ENCODE data around the gene RTF1.

Gene RTF1

DNA sequence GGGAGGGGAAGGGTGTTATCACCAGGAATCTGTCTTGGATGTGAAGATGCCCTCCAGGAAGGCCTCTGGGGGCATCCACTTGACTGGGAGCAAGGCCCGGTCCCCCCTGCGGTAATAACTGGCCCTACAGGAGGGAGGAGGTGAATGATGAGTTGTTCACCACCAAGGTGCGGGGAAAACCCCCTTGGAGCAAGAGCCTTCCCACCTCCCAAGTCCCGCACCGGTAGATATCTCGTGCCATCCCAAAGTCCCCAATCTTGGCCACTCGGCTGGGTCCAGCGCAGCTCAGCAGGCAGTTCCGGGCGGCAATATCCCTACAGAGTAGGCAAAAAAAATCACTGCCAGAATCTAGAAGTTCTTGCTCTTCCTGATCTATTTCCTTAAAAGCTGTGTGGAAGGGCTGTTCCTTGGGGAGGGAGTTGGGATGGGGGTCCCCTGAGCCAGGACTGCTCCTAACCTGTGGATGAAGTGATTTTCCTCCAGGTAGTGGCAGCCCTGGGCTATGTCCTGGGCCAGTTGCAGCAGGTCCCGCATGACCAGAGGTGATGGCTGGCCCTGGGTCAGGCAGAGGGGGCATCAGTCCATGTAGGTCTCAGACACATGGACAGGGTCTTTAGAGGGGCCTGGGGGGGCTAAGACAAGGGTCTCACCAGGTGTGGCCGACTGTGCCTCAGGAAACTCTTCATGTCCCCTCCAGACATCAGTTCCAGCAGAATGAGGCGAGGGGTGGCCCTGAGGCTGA is 88.0 kb downstream of the RTF1 start:
- Histone ChIP-seq H3K4me1 (ENCODE audit: control insufficient read depth, insufficient read depth, low read length) (no peaks in the 10 kb centered on the region), H3K36me3 (ENCODE audit: control insufficient read depth, insufficient read depth, low read length) (no peaks in the 10 kb centered on the region), H3K27me3 (ENCODE audit: control insufficient read depth, insufficient read depth, low read length) (peaks cover 8% of the 10 kb centered on the region), H3K27ac (ENCODE audit: low read depth, low read length) (no peak overlapping the region), H3K4me3 (ENCODE audit: low read length) (no peak overlapping the region), H3K9ac (ENCODE audit: low read length) (no peak overlapping the region)

DNA sequence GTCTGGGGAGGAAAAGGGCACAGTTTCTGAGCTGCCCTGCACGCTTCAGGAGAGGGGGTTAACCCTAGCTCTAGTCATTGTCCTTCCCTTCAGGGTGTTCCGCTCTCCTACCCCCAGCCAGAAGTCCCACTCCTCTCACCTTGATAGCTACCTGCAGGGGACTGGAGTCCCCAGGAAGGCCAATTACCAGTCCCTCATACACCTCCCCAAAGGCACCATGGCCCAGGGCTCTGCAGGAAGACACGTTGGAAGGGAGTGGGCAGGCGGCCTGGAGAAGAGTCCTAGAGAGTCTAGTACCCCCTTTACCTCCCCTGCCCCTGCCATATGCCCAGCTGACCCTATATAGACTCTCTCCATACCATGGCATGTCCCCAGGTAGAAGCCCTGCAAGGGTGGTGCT is 88.9 kb downstream of the RTF1 start:
- H3K4me1 ChIP-seq (ENCODE audit: control insufficient read depth, insufficient read depth, low read length), result no peaks in the 10 kb centered on the region
- no peak overlapping the region for H3K9ac ChIP-seq (ENCODE audit: low read length)
- no peak overlapping the region for H3K27ac ChIP-seq (ENCODE audit: low read depth, low read length)
- H3K4me3 ChIP-seq (ENCODE audit: low read length), result no peak overlapping the region
- no peaks in the 10 kb centered on the region for H3K36me3 ChIP-seq (ENCODE audit: control insufficient read depth, insufficient read depth, low read length)
- H3K27me3 ChIP-seq (ENCODE audit: control insufficient read depth, insufficient read depth, low read length), result peaks cover 8% of the 10 kb centered on the region

DNA sequence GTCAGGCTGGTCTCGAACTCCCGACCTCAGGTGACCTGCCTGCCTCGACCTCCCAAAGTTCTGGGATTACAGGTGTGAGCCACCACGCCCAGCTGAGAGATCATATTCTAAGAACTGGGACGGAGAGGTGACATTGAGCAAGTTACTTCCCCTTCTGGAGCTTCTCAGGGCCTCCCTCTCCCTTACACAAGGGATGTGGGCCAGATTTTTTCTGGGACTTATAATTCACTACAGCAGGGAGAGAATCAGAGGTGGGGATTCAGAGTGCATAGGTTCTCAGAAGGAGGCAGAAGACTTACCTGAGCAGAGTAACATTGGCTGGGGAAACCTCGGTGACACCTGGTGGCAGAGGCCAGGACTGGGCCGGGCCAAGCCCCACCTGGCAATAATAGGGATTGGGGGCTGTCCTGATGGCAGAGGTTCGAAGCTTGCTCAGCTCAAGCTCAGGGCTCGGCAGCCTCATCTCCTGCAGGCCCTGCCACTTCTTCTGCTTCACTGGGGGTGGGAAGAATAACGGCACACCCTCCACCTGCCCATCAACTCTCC is 90.0 kb downstream of the RTF1 start:
- H3K4me3 ChIP-seq (ENCODE audit: low read length), result no peak overlapping the region
- no peaks in the 10 kb centered on the region for H3K36me3 ChIP-seq (ENCODE audit: control insufficient read depth, insufficient read depth, low read length)
- H3K27ac ChIP-seq (ENCODE audit: low read depth, low read length), result no peak overlapping the region
- H3K27me3 ChIP-seq (ENCODE audit: control insufficient read depth, insufficient read depth, low read length), result peaks cover 9% of the 10 kb centered on the region
- no peaks in the 10 kb centered on the region for H3K4me1 ChIP-seq (ENCODE audit: control insufficient read depth, insufficient read depth, low read length)
- H3K9ac ChIP-seq (ENCODE audit: low read length), result no peak overlapping the region

DNA sequence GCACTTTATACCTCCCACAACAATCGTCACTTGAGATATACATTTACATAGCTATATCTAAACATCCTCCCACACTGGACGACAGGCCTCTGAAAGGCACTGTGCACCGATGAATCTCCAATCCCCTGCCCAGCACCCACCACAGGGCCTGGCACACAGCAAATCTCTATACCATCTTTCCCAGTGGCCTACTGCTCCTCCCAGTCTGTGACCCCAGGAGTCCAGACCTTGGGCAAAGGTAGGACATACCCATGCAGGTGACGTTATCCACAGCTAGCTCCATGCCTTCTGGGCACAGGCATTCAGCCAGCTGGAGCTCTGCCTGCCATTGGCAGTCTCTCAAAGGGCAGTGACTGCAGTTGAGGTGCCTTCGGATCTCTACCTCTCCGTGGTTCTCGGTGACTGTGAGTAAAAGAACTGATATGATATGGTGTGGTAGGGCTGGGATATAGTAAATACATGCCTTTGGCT is 91.0 kb downstream of the RTF1 start:
- Histone ChIP-seq H3K36me3 (ENCODE audit: control insufficient read depth, insufficient read depth, low read length) (no peaks in the 10 kb centered on the region), H3K4me1 (ENCODE audit: control insufficient read depth, insufficient read depth, low read length) (no peaks in the 10 kb centered on the region), H3K27ac (ENCODE audit: low read depth, low read length) (no peak overlapping the region), H3K4me3 (ENCODE audit: low read length) (no peak overlapping the region), H3K9ac (ENCODE audit: low read length) (no peak overlapping the region), H3K27me3 (ENCODE audit: control insufficient read depth, insufficient read depth, low read length) (peaks cover 10% of the 10 kb centered on the region)

DNA sequence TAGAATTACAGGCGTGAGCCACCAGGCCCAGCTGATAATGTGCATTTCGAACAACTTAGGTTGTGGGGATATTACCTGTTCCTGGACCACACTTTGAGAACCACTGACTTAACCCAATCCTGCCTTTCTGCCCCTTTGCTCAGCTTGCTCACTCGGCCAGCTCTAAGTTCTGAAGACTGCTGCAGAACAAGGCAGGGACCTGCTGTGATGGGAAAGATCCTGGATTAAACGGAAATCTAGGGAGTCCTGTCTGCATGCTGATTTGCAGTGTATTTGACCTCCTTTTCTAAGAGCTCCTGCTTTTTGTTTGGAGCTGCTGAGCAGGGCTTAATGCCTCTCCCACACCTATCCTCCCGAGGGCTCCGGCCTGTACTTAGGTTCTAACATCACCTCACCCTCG is 93.8 kb downstream of the RTF1 start:
- H3K36me3 ChIP-seq (ENCODE audit: control insufficient read depth, insufficient read depth, low read length), result no peaks in the 10 kb centered on the region
- H3K4me1 ChIP-seq (ENCODE audit: control insufficient read depth, insufficient read depth, low read length), result no peaks in the 10 kb centered on the region
- no peak overlapping the region for H3K27ac ChIP-seq (ENCODE audit: low read depth, low read length)
- H3K4me3 ChIP-seq (ENCODE audit: low read length), result no peak overlapping the region
- H3K9ac ChIP-seq (ENCODE audit: low read length), result no peak overlapping the region
- peaks cover 15% of the 10 kb centered on the region for H3K27me3 ChIP-seq (ENCODE audit: control insufficient read depth, insufficient read depth, low read length)

DNA sequence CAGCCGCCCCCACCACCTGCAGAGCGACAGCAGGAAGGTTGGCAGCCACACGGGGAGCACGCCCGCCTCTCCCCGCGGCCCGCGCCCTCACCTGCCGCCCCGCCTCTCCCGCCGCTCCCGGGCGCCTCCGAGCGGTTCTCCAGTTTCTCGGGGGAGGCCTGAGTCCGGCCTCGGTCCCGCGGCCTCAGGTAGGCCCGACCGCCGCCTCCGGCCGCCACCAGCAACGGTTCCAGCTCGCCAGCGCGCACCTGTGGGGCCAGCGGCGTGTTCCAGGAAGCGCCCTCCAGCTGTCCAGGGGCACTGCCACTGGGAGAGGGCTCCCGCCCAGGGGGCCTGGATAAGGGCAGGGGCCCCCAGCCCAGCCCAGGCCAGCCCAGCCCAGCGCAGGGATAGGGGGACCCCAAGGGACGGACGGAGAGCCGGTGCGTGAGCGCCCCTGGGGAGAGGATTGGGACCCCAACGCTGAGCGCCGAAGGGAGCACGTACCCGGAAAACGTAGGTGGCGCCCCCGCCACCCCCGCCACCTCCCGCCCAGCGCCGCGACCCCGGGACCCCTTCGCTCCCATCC is 94.5 kb downstream of the RTF1 start:
- H3K27ac ChIP-seq (ENCODE audit: low read depth, low read length), result no peak overlapping the region
- peaks cover 15% of the 10 kb centered on the region for H3K27me3 ChIP-seq (ENCODE audit: control insufficient read depth, insufficient read depth, low read length)
- H3K4me3 ChIP-seq (ENCODE audit: low read length), result no peak overlapping the region
- no peak overlapping the region for H3K9ac ChIP-seq (ENCODE audit: low read length)
- H3K36me3 ChIP-seq (ENCODE audit: control insufficient read depth, insufficient read depth, low read length), result no peaks in the 10 kb centered on the region
- no peaks in the 10 kb centered on the region for H3K4me1 ChIP-seq (ENCODE audit: control insufficient read depth, insufficient read depth, low read length)

DNA sequence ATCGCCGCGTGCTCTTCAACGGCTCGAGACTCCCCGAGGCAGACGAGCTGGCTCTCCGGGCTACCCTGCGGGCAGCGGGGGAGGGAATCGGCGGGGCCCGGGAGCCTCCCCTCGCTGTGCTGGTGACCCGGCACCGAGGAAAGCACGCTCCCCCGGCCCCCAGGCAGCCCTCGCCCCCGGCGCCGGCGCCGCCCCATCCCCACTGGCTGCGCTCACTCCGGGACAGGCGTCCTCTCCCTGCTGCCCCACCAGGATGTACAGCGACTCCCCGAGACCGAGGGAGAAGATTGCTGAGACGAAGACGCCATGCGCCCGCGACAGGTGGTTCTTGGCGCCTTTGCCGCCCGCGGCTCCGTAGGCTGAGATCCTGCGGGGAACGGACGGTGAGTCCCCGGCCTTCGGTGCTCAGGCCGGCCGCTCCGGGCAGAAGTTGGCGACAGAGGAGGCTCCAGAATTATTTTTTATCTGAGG is 95.0 kb downstream of the RTF1 start:
- Histone ChIP-seq H3K27me3 (ENCODE audit: control insufficient read depth, insufficient read depth, low read length) (peaks cover 15% of the 10 kb centered on the region), H3K27ac (ENCODE audit: low read depth, low read length) (no peak overlapping the region), H3K9ac (ENCODE audit: low read length) (no peak overlapping the region), H3K4me1 (ENCODE audit: control insufficient read depth, insufficient read depth, low read length) (no peaks in the 10 kb centered on the region), H3K4me3 (ENCODE audit: low read length) (peak overlapping the region; percentile 53), H3K36me3 (ENCODE audit: control insufficient read depth, insufficient read depth, low read length) (no peaks in the 10 kb centered on the region)

DNA sequence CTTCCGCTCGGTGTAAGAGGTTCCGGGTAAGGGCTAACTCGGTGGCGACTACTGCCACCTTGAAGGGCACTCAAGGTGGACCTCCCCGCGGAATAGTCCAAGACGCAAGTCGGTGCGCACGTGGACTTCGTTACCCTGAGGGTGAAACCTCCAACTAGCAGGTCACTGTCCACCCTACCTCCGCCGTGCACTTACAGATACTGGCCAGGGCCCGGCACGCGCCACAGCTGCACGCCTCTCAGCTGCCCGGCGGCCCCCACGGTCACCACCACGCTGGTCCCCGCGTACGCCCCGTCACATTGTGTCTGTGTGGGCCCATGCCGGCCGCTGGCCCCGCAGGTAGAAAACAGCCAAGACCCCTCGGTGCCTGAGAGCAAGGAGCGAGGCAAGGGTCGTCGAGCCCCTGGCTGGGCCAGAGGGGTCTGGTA is 95.6 kb downstream of the RTF1 start:
- H3K4me3 ChIP-seq (ENCODE audit: low read length), result peak overlapping the region; percentile 53
- no peak overlapping the region for H3K27ac ChIP-seq (ENCODE audit: low read depth, low read length)
- no peak overlapping the region for H3K9ac ChIP-seq (ENCODE audit: low read length)
- no peaks in the 10 kb centered on the region for H3K36me3 ChIP-seq (ENCODE audit: control insufficient read depth, insufficient read depth, low read length)
- no peaks in the 10 kb centered on the region for H3K4me1 ChIP-seq (ENCODE audit: control insufficient read depth, insufficient read depth, low read length)
- peaks cover 15% of the 10 kb centered on the region for H3K27me3 ChIP-seq (ENCODE audit: control insufficient read depth, insufficient read depth, low read length)

DNA sequence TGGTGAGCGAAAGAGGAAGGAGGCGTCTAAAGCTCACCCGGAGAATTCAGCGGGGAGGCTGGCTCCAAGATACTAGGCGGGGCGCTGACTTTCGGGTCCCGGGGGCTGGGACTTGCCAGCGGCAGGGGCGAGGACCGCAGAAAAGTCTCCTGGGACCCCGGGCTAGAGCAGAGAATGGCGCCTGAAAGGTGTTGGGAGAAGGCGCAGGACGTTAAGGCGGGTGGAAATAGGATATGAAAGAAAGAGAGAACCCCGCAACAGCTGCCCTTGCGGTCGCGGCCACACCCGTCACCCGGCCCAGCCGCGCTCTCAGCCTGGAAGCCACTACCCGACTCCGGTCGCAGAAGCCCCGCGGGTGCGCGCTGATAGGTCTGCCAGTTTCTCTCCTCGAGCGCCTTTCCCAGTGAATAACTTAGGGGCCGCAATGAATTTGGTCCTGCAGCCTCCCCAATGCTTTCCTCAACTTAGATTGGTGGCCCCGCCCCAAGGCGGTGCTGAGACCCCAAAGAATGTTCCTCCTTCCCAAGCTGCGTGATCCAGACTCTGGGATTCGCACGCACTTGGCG is 96.1 kb downstream of the RTF1 start:
- H3K9ac ChIP-seq (ENCODE audit: low read length), result no peak overlapping the region

DNA sequence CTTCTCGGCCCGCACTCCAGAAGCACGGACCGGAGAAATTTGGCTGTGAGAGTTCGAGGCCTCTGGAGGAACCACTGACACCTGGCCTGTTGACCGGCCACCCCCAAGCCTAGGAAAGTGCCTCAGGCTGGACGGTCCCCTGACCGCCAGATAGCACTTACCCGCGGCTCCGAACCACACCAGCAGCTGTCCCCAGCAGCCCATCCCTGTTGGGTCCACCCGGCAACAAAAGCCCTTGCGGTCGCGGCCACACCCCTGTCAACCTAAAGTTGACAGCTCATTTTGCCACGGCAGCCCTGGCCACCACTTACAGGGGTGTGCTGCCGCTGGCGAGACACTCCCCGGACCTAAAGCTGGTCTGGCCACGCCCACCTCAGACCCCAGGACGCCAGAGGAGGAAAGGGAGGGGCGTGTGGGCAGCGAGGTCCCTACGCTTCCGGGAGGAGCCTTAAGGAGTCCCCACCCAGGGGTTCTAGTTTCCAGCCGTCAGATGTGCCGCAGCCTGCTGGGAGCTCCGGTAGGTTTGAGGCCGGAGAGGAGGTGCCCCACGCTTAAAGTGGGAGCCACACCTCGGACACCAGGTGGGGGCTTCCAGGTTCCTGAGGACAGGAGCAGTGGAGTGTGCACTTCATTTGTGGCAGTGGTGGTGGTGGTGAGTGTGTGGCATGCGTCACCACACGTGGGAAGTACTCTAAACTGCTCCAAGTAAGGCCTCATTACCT is 96.8 kb downstream of the RTF1 start, which contains the start of gene LTK:
TSS of gene LTK (minus strand) at position 322 of the 722 bp plus-strand sequence. CDS start at position 204, 118 bp downstream.
- Histone ChIP-seq H3K9ac (ENCODE audit: low read length) (no peak within 1 kb of the TSS), H3K27ac (ENCODE audit: low read depth, low read length) (no peak within 1 kb of the TSS), H3K4me1 (ENCODE audit: control insufficient read depth, insufficient read depth, low read length) (no peaks in the 10 kb centered on the region)

More for the DNA sequence above, 96.1 kb downstream of the RTF1 start:
- peaks cover 15% of the 10 kb centered on the region for H3K27me3 ChIP-seq (ENCODE audit: control insufficient read depth, insufficient read depth, low read length)
- no peaks in the 10 kb centered on the region for H3K4me1 ChIP-seq (ENCODE audit: control insufficient read depth, insufficient read depth, low read length)
- H3K36me3 ChIP-seq (ENCODE audit: control insufficient read depth, insufficient read depth, low read length), result no peaks in the 10 kb centered on the region
- H3K4me3 ChIP-seq (ENCODE audit: low read length), result peak overlapping the region; percentile 53
- no peak overlapping the region for H3K27ac ChIP-seq (ENCODE audit: low read depth, low read length)

DNA sequence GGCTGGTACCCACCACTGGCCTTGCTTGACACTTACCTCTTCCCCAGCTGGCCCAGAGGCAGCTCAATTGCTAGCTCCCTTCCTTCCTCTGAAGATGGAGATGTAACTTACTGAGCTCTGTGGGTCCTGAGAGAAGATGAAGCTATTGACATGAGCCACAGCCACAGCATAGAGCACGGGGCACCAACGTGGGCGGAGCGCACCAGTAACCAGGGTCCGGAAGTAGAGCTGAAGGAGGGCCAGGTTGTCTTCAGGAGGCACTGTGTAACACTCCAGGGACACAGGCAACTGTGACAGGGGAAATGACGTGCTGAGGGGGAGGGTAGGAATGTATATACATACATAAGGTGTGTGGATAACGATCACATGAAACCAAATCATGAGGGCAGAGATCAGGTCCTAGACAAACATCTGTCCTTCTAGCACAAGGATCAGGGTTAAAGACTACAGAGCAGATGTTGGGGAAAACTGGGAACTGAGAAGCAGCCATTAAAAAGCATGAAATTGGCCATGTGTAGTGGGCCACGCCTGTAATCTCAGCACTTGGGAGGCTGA is 101.1 kb downstream of the RTF1 start:
- Histone ChIP-seq H3K36me3 (ENCODE audit: control insufficient read depth, insufficient read depth, low read length) (no peaks in the 10 kb centered on the region), H3K27ac (ENCODE audit: low read depth, low read length) (no peak overlapping the region), H3K4me3 (ENCODE audit: low read length) (no peak overlapping the region), H3K27me3 (ENCODE audit: control insufficient read depth, insufficient read depth, low read length) (peaks cover 5% of the 10 kb centered on the region), H3K4me1 (ENCODE audit: control insufficient read depth, insufficient read depth, low read length) (no peaks in the 10 kb centered on the region), H3K9ac (ENCODE audit: low read length) (no peak overlapping the region)

More for the DNA sequence above, 96.8 kb downstream of the RTF1 start, which contains the start of gene LTK:
- no peaks in the 10 kb centered on the region for H3K36me3 ChIP-seq (ENCODE audit: control insufficient read depth, insufficient read depth, low read length)
- H3K27me3 ChIP-seq (ENCODE audit: control insufficient read depth, insufficient read depth, low read length), result peaks cover 15% of the 10 kb centered on the region
- peak within 1 kb of the TSS; percentile 53 for H3K4me3 ChIP-seq (ENCODE audit: low read length)

DNA sequence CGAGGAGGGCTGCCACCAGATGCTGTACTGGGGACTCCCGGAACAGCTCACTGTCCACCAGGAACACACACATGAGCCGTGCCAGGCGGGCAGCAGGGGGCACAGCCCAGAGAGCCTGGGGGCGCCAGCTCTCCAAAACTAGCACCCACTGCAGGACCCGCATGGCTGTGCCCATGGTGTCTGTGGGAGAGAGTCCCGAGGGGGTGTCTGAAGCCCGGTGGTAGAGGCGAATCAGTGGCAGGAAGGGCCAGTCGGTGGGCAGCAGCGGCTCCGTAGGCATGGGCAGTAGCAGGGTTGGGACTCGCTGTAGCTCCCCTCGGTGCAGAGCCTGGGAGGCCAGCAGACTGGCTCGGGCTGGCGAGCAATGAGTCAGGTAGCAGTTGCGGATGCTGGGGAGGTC is 103.7 kb downstream of the RTF1 start:
- no peak overlapping the region for H3K4me3 ChIP-seq (ENCODE audit: low read length)
- no peak overlapping the region for H3K9ac ChIP-seq (ENCODE audit: low read length)
- H3K27me3 ChIP-seq (ENCODE audit: control insufficient read depth, insufficient read depth, low read length), result no peaks in the 10 kb centered on the region
- no peak overlapping the region for H3K27ac ChIP-seq (ENCODE audit: low read depth, low read length)
- no peaks in the 10 kb centered on the region for H3K4me1 ChIP-seq (ENCODE audit: control insufficient read depth, insufficient read depth, low read length)
- peaks cover 6% of the 10 kb centered on the region for H3K36me3 ChIP-seq (ENCODE audit: control insufficient read depth, insufficient read depth, low read length)
